Smooth muscle cell (in vitro differentiated cells): ENCODE measurements around the gene GAST. TPM values are rescaled to one million over a fixed set of nuclear protein-coding genes. Genes with fewer than 3 reads are reported as not detected.

ENCODE experiments used
- DNase-seq: peaks from one replicate; lab custom pipeline; 2025; ENCODE audit not compliant: unreplicated experiment; lab: John Stamatoyannopoulos, UW
- H2AFZ ChIP-seq: fragments of 200-600 bp; sonication (generic); 2 replicates; pipeline ENCODE4 v1.6.0; 2016; ENCODE audit warnings: antibody characterized with exemption, low read depth, mild to moderate bottlenecking
- H3F3A ChIP-seq: fragments of 200-600 bp; sonication (generic); 2 replicates; pipeline ENCODE4 v1.6.0; 2017; ENCODE audit warnings: antibody characterized with exemption, low read depth
- H3K27ac ChIP-seq: fragments of 200-600 bp; sonication (generic); 2 replicates; pipeline ENCODE4 v1.5.1; 2016; ENCODE audit warnings: low read depth, mild to moderate bottlenecking
- H3K27me3 ChIP-seq: fragments of 200-600 bp; sonication (generic); 2 replicates; pipeline ENCODE4 v1.6.1; 2016; ENCODE audit warnings: low read depth, mild to moderate bottlenecking
- H3K36me3 ChIP-seq: fragments of 200-600 bp; sonication (generic); 2 replicates; pipeline ENCODE4 v1.5.1; 2016; ENCODE audit warnings: low read depth
- H3K4me1 ChIP-seq: fragments of 200-600 bp; sonication (generic); 2 replicates; pipeline ENCODE4 v1.5.1; 2016; ENCODE audit warnings: low read depth
- H3K4me2 ChIP-seq: fragments of 200-600 bp; sonication (generic); 2 replicates; pipeline ENCODE4 v1.6.0; 2016; ENCODE audit warnings: mild to moderate bottlenecking
- H3K4me3 ChIP-seq: fragments of 200-600 bp; sonication (generic); 2 replicates; pipeline ENCODE4 v1.5.1; 2016; ENCODE audit warnings: mild to moderate bottlenecking
- H3K79me2 ChIP-seq: fragments of 200-600 bp; sonication (generic); 2 replicates; pipeline ENCODE4 v1.6.0; 2016; ENCODE audit warnings: low read depth, mild to moderate bottlenecking
- H3K9ac ChIP-seq: fragments of 200-600 bp; sonication (generic); 2 replicates; pipeline ENCODE4 v1.6.0; 2016; ENCODE audit warnings: low read depth
- H3K9me3 ChIP-seq: fragments of 200-600 bp; sonication (generic); replicated peaks from 2 replicates; pipeline ENCODE4 v1.5.1; 2016; ENCODE audit warnings: low read depth
- H4K20me1 ChIP-seq: fragments of 200-600 bp; sonication (generic); 2 replicates; pipeline ENCODE4 v1.6.0; 2016; ENCODE audit warnings: low read depth
- WGBS: methylation state at CpG from one replicate; pipeline ENCODE4 v1.1.7; 2016; ENCODE audit warnings: low lambda C conversion rate; 5-methylcytosine and 5-hydroxymethylcytosine counted together
- polyA plus RNA-seq: library from polyadenylated mRNA; unstranded; fragments of >200 nt; fragmentation: Nextera tagmentation; extraction: Ambion mirVana; gene quantifications from 2 replicates; pipeline ENCODE4 v1.2.1, GENCODE V29; 2016
- total RNA-seq: library from RNA; depleted of rRNA; stranded (reverse); fragments of >200 nt; gene quantifications from 2 replicates; pipeline ENCODE4 v1.2.3, GENCODE V29; 2014
- TF ChIP-seq, protein P1 (sequence below): fragments of 200-600 bp; sonication (generic); IDR thresholded peaks from 2 replicates; pipeline ENCODE4 v1.5.1; 2017; ENCODE audit warnings: borderline replicate concordance, mild to moderate bottlenecking, antibody characterized with exemption; ENCODE audit not compliant: insufficient read depth, poor library complexity, severe bottlenecking

The GAST gene
- total and polyA plus RNA-seq, 2 experiments from 2014 or later, result 1.2 TPM; not detected in 1

DNA sequence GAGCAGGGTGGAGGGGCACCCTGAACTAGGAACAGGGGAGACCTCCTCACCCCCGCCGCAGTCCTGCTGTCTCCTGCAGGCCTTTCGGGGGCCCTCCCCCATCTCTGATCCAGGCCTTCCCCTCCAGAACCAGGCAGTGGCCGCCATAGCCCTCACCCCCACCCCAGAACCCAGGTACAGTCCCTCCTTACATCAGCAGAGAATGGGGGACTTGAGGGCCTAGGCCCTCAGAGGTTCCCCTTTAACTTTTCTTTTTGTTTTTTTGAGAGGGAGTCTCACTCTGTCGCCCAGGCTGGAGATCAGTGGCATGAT, 26.6 kb downstream of the GAST start:
- H4K20me1 ChIP-seq, result no peaks in the 10 kb centered on the region
- H3F3A ChIP-seq, result no peaks in the 10 kb centered on the region
- H3K4me2 ChIP-seq, result no peak overlapping the region
- H3K9ac ChIP-seq, result no peak overlapping the region
- no peak overlapping the region for H3K27ac ChIP-seq
- no peaks in the 10 kb centered on the region for H3K36me3 ChIP-seq
- TF ChIP-seq, protein P1, sequence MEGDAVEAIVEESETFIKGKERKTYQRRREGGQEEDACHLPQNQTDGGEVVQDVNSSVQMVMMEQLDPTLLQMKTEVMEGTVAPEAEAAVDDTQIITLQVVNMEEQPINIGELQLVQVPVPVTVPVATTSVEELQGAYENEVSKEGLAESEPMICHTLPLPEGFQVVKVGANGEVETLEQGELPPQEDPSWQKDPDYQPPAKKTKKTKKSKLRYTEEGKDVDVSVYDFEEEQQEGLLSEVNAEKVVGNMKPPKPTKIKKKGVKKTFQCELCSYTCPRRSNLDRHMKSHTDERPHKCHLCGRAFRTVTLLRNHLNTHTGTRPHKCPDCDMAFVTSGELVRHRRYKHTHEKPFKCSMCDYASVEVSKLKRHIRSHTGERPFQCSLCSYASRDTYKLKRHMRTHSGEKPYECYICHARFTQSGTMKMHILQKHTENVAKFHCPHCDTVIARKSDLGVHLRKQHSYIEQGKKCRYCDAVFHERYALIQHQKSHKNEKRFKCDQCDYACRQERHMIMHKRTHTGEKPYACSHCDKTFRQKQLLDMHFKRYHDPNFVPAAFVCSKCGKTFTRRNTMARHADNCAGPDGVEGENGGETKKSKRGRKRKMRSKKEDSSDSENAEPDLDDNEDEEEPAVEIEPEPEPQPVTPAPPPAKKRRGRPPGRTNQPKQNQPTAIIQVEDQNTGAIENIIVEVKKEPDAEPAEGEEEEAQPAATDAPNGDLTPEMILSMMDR, result no peak
- 93% methylated on average over 5 of the region's 5 CpGs for WGBS
- peaks cover 41% of the 10 kb centered on the region for H3K27me3 ChIP-seq
- H3K4me1 ChIP-seq, result peaks cover 9% of the 10 kb centered on the region
- H3K79me2 ChIP-seq, result no peaks in the 10 kb centered on the region
- DNase-seq, result no peak
- no peaks in the 10 kb centered on the region for H3K9me3 ChIP-seq
- no peak overlapping the region for H3K4me3 ChIP-seq
- no peak overlapping the region for H2AFZ ChIP-seq

DNA sequence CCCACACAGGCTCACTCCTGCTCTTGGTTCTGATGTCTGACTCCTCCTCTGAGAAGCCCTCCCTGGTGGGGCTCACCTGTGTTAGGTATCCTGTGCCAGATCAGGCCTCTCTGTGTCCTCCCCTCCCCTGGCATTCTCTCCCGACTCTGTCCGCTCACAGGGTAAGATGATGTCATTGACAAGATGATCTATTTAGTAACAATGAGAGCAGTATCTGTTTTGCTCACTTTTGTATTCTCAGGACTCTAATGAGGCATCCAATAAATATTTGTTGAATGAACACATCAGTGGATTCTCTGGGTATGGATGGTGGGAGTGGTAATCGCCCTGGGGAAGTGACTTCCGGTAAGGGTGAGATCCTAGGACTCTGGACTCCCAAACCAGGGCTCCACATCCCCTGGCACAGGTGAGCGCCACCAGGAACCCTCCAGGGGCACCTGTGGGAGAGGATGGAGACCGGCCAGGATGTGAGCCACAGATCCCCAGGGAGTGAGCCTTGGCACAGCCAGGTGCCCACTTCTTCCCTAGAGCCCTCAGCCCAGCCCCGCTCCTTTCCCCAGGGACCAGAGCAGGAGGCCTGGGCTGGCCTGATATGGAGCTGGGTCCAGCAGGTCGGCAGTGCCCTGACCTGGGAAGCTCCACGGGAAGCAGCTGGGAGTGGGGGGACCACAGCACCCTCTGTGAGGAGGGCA, 27.7 kb downstream of the GAST start:
- H3K9ac ChIP-seq, result no peak overlapping the region
- no peak overlapping the region for H3K27ac ChIP-seq
- no peak overlapping the region for H3K4me3 ChIP-seq
- no peaks in the 10 kb centered on the region for H3K9me3 ChIP-seq
- no peak overlapping the region for H2AFZ ChIP-seq
- H3K36me3 ChIP-seq, result no peaks in the 10 kb centered on the region
- 78% methylated on average over 9 of the region's 9 CpGs for WGBS
- no peaks in the 10 kb centered on the region for H3K79me2 ChIP-seq
- TF ChIP-seq, protein P1, result no peak
- H4K20me1 ChIP-seq, result no peaks in the 10 kb centered on the region
- DNase-seq, result no peak
- H3F3A ChIP-seq, result no peaks in the 10 kb centered on the region
- peaks cover 3% of the 10 kb centered on the region for H3K4me1 ChIP-seq
- no peak overlapping the region for H3K4me2 ChIP-seq
- H3K27me3 ChIP-seq, result peaks cover 31% of the 10 kb centered on the region

- Histone ChIP-seq H3K27me3 (peaks cover 24% of the 10 kb centered on the region), H3K4me2 (no peak overlapping the region), H3K9me3 (no peaks in the 10 kb centered on the region), H2AFZ (no peak overlapping the region), H3K79me2 (no peaks in the 10 kb centered on the region), H3K4me1 (no peaks in the 10 kb centered on the region), H4K20me1 (no peaks in the 10 kb centered on the region), H3K4me3 (no peak overlapping the region), H3K9ac (no peak overlapping the region), H3F3A (no peaks in the 10 kb centered on the region), H3K27ac (no peak overlapping the region), H3K36me3 (no peaks in the 10 kb centered on the region)
- no peak for DNase-seq
- TF ChIP-seq, protein P1, result no peak
- WGBS, result 93% methylated on average over 5 of the region's 5 CpGs
These were observed 28.4 kb downstream of the GAST start for GRCh38 chr17:41740506-41740905.

GRCh38 chr17:41741709-41742108, 29.6 kb downstream of the GAST start:
- no peak overlapping the region for H3K4me3 ChIP-seq
- no peaks in the 10 kb centered on the region for H3K79me2 ChIP-seq
- DNase-seq, result no peak
- H3K4me2 ChIP-seq, result no peak overlapping the region
- H3K9ac ChIP-seq, result no peak overlapping the region
- no peaks in the 10 kb centered on the region for H3F3A ChIP-seq
- H3K27ac ChIP-seq, result no peak overlapping the region
- no peaks in the 10 kb centered on the region for H3K36me3 ChIP-seq
- TF ChIP-seq, protein P1, result no peak
- H3K4me1 ChIP-seq, result no peaks in the 10 kb centered on the region
- no peak overlapping the region for H2AFZ ChIP-seq
- 85% methylated on average over 9 of the region's 9 CpGs for WGBS
- H4K20me1 ChIP-seq, result no peaks in the 10 kb centered on the region
- peaks cover 12% of the 10 kb centered on the region for H3K27me3 ChIP-seq
- no peaks in the 10 kb centered on the region for H3K9me3 ChIP-seq
